ENCODE results near the gene PSEN2. TPM values are rescaled to one million over a fixed set of nuclear protein-coding genes. Genes with fewer than 3 reads are reported as not detected.

The PSEN2 gene
- total RNA-seq, 1 experiment from 2014 or later, result 17.4 TPM

- no peak overlapping the region for H3K27ac ChIP-seq (ENCODE audit: insufficient read length, low read depth, low read length)
- WGBS (ENCODE audit: extremely low coverage, insufficient read length, low lambda C conversion rate), result no CpG with 5 or more reads among the region's 6 CpGs
- no peak for TF ChIP-seq CTCF (conservative IDR thresholded peaks at IDR 0.05)
Observed at GRCh38 chr1:226884116-226884625, 13.8 kb downstream of the PSEN2 start.

More at GRCh38 chr1:226884116-226884625, 13.8 kb downstream of the PSEN2 start:
- H2BK15ac ChIP-seq (ENCODE audit: low read depth, low read length), result no peak overlapping the region
- no peak overlapping the region for H2BK5ac ChIP-seq (ENCODE audit: insufficient read length, low read length)
- H3K79me1 ChIP-seq (ENCODE audit: insufficient read depth, low read depth, low read length, poor library complexity, severe bottlenecking), result no peaks in the 10 kb centered on the region
- no peaks in the 10 kb centered on the region for H3K79me2 ChIP-seq (ENCODE audit: insufficient read depth, low read length)
- no peak overlapping the region for H2AFZ ChIP-seq (ENCODE audit: low read length)
- no peak for DNase-seq
- Mint-ChIP-seq H3K9me3 (no peaks in the 10 kb centered on the region), H3K27ac (no peak overlapping the region; a peak in 1 of 7 replicates), H3K27me3 (ENCODE audit: low read depth) (no peaks in the 10 kb centered on the region), H3K36me3 (ENCODE audit: insufficient read depth in 1 of 3, low read depth in 3 of 3) (peaks cover 14 to 60% (median 55%) of the 10 kb centered on the region in 3 experiments; a peak in 6 of 7 replicates), H3K4me3 (no peak overlapping the region), H3K4me1 (peaks cover 3% of the 10 kb centered on the region in 2 experiments; a peak in 2 of 4 replicates)
- H3K4me2 ChIP-seq (ENCODE audit: insufficient read depth, insufficient read length, low read length), result no peak overlapping the region
- H4K8ac ChIP-seq (replicated peaks; ENCODE audit: insufficient read length, low read depth, low read length), result no peak overlapping the region
- no peaks in the 10 kb centered on the region for H3K9me3 ChIP-seq (ENCODE audit: control insufficient read depth, low read depth, low read length)
- H3K4me1 ChIP-seq (ENCODE audit: insufficient read depth, low read length), result 0 out of 2 replicates have a peak, but pooled peaks cover 2% of the 10 kb centered on the region
- H3K14ac ChIP-seq (ENCODE audit: insufficient read depth, low read length), result no peak overlapping the region
- no peak overlapping the region for H3K4ac ChIP-seq (ENCODE audit: low read depth, low read length)
- no peak overlapping the region for H3K18ac ChIP-seq (ENCODE audit: insufficient read length, low read depth, low read length)
- no peaks in the 10 kb centered on the region for H3K23me2 ChIP-seq (ENCODE audit: insufficient read length, low read depth, low read length, poor library complexity, severe bottlenecking)
- no peaks in the 10 kb centered on the region for H4K20me1 ChIP-seq (ENCODE audit: control insufficient read depth, insufficient read depth, insufficient read length)
- H2BK12ac ChIP-seq (ENCODE audit: insufficient read length, low read depth, low read length), result no peak overlapping the region
- no peak overlapping the region for H3K23ac ChIP-seq (ENCODE audit: insufficient read length, low read depth, low read length)
- no peak overlapping the region for H2BK120ac ChIP-seq (ENCODE audit: low read depth, low read length, poor library complexity, severe bottlenecking)
- no peak overlapping the region for H4K91ac ChIP-seq (ENCODE audit: insufficient read length, low read depth, low read length)
- H3K56ac ChIP-seq (ENCODE audit: insufficient read length, low read depth, low read length), result no peak overlapping the region
- H3K27me3 ChIP-seq (ENCODE audit: insufficient read depth, low read length), result no peaks in the 10 kb centered on the region
- H3T11ph ChIP-seq (ENCODE audit: low read length), result no peak overlapping the region
- H3K9ac ChIP-seq (ENCODE audit: extremely low read depth, insufficient read length, low read length), result no peak overlapping the region
- no peak overlapping the region for H2BK20ac ChIP-seq (ENCODE audit: low read depth, low read length, poor library complexity, severe bottlenecking)
- no peak overlapping the region for H2AK5ac ChIP-seq (ENCODE audit: insufficient read length, low read length)
- no peak overlapping the region for H4K5ac ChIP-seq (ENCODE audit: insufficient read length, low read depth, low read length)
